Ammon's horn (tissue), 1 donor: ENCODE measurements around the gene SLC8A2.
"Not testable (repeated sequence)": the region's sequence is repeated elsewhere in the genome, so short reads cannot be mapped to it uniquely, and the experiment has no call there.

Experiments
- DNase-seq: peaks from one replicate; pipeline ENCODE4 v3.0.0-alpha.2; 2016; ENCODE audit warnings: low spot score

SLC8A2 gene

GRCh38 chr19:47411696-47412095 is 60.0 kb downstream of the SLC8A2 start:
- DNase-seq, result not testable (repeated sequence)

GRCh38 chr19:47411101-47411500 is 60.6 kb downstream of the SLC8A2 start:
- no peak for DNase-seq

GRCh38 chr19:47408156-47408938 is 63.3 kb downstream of the SLC8A2 start:
- no peak for DNase-seq

GRCh38 chr19:47407417-47407774 is 64.3 kb downstream of the SLC8A2 start:
- DNase-seq, result no peak

GRCh38 chr19:47406711-47407416 is 64.8 kb downstream of the SLC8A2 start:
- DNase-seq, result no peak

GRCh38 chr19:47405854-47406417 is 65.8 kb downstream of the SLC8A2 start:
- DNase-seq, result no peak

GRCh38 chr19:47405197-47405550 is 66.5 kb downstream of the SLC8A2 start:
- DNase-seq, result no peak

- no peak for DNase-seq
These were observed 67.1 kb downstream of the SLC8A2 start for GRCh38 chr19:47404334-47405196.

- DNase-seq, result no peak
These were observed 69.2 kb downstream of the SLC8A2 start for GRCh38 chr19:47402504-47402903.

GRCh38 chr19:47398707-47399597 is 72.7 kb downstream of the SLC8A2 start:
- DNase-seq, result no peak

- DNase-seq, result peak; percentile 77
These were observed 80.0 kb downstream of the SLC8A2 start for GRCh38 chr19:47391510-47392223.

GRCh38 chr19:47390533-47391488 is 80.9 kb downstream of the SLC8A2 start:
- no peak for DNase-seq

- DNase-seq, result no peak
These were observed 82.5 kb downstream of the SLC8A2 start for GRCh38 chr19:47389150-47389556.

- not testable (repeated sequence) for DNase-seq
These were observed 83.0 kb downstream of the SLC8A2 start for GRCh38 chr19:47388721-47389120.

- DNase-seq, result not testable (repeated sequence)
These were observed 84.1 kb downstream of the SLC8A2 start for GRCh38 chr19:47387623-47388022.

GRCh38 chr19:47386582-47386981 is 85.1 kb downstream of the SLC8A2 start:
- not testable (repeated sequence) for DNase-seq

- not testable (repeated sequence) for DNase-seq
These were observed 87.2 kb downstream of the SLC8A2 start for GRCh38 chr19:47384533-47384932.

- DNase-seq, result not testable (repeated sequence)
These were observed 87.8 kb downstream of the SLC8A2 start for GRCh38 chr19:47383890-47384289.

GRCh38 chr19:47381653-47382279 is 89.9 kb downstream of the SLC8A2 start:
- DNase-seq, result no peak
